Naive B cell (primary cell): ENCODE measurements around the gene MGLL. TPM values are rescaled to one million over a fixed set of nuclear protein-coding genes. Genes with fewer than 3 reads are reported as not detected.
A peak's percentile ranks its signal among the peaks of the same experiment; 100 is the strongest.

ENCODE experiments used
- ATAC-seq, 2 donors: fragments of 150-1000 bp; cut with Tn5 transposase; 2 replicates each; pipeline ENCODE4 v1.10.0; 2021; ENCODE audit warnings: low read depth in 2 of 2, mild to moderate bottlenecking in 2 of 2, moderate library complexity in 2 of 2
- DNase-seq: peaks from one replicate; pipeline ENCODE4 v3.0.0; 2022
- H3K27ac Mint-ChIP-seq, 6 donors: one replicate each; pipeline ENCODE4 v1.8.0; 2020 to 2022; ENCODE audit warnings: mild to moderate bottlenecking in 6 of 6, mixed read lengths in 6 of 6, moderate library complexity in 5 of 6, inconsistent platforms in 2 of 6
- H3K27me3 Mint-ChIP-seq, 3 donors: one replicate each; pipeline ENCODE4 v1.8.0; 2021 to 2022; ENCODE audit warnings: mixed read lengths in 3 of 3, mild to moderate bottlenecking in 1 of 3
- H3K36me3 Mint-ChIP-seq, 2 donors: one replicate each; pipeline ENCODE4 v1.8.0; 2020 to 2022; ENCODE audit warnings: mixed read lengths in 2 of 2, inconsistent platforms in 1 of 2, mild to moderate bottlenecking in 1 of 2
- H3K4me1 Mint-ChIP-seq, 3 donors: one replicate each; pipeline ENCODE4 v1.8.0; 2020 to 2022; ENCODE audit warnings: mixed read lengths in 3 of 3, inconsistent platforms in 1 of 3, mild to moderate bottlenecking in 1 of 3, moderate library complexity in 1 of 3
- H3K4me3 Mint-ChIP-seq, 8 donors: one replicate each; pipeline ENCODE4 v1.8.0; 2020 to 2022; ENCODE audit warnings: mild to moderate bottlenecking in 8 of 8, mixed read lengths in 8 of 8, moderate library complexity in 8 of 8, inconsistent platforms in 2 of 8
- H3K9me3 Mint-ChIP-seq, 7 donors: one replicate each; pipeline ENCODE4 v1.8.0; 2020 to 2022; ENCODE audit warnings: mixed read lengths in 7 of 7, mild to moderate bottlenecking in 5 of 7, inconsistent platforms in 2 of 7, moderate library complexity in 1 of 7
- polyA plus RNA-seq, 6 donors: library from polyadenylated mRNA; unstranded; fragments of 300-500 nt; fragmentation: Illumina TruSeq; gene quantifications; one replicate each; pipeline ENCODE4 v1.2.3, GENCODE V29; 2021; ENCODE audit warnings: low read depth in 6 of 6

The MGLL gene
- 1 to 10 TPM in 3 of 6 donors, under 1 TPM in 2, not detected in 1; 0.40 to 3.6 (median 1.3) TPM for polyA plus RNA-seq

- no peak for DNase-seq
- peaks cover 8 to 15% (median 14%) of the 10 kb centered on the region in 3 donors for H3K4me1 Mint-ChIP-seq
- peaks cover 34 to 66% (median 60%) of the 10 kb centered on the region in 3 donors for H3K27me3 Mint-ChIP-seq
- H3K27ac Mint-ChIP-seq: peak within 1 kb of the TSS in 1 of 6 donors; percentile 51
- peaks cover 0 to 10% (median 2%) of the 10 kb centered on the region in 7 donors for H3K9me3 Mint-ChIP-seq
- no peak for ATAC-seq
- peaks cover 7 to 11% of the 10 kb centered on the region in 2 donors for H3K36me3 Mint-ChIP-seq
- H3K4me3 Mint-ChIP-seq: peak within 1 kb of the TSS; percentile 74 to 92 (median 82)
Observed at GRCh38 chr3:127822041-127822681, at the start of gene MGLL. MGLL (minus strand) TSS chr3:127822515; CDS start chr3:127822318, 197 bp downstream.

DNA sequence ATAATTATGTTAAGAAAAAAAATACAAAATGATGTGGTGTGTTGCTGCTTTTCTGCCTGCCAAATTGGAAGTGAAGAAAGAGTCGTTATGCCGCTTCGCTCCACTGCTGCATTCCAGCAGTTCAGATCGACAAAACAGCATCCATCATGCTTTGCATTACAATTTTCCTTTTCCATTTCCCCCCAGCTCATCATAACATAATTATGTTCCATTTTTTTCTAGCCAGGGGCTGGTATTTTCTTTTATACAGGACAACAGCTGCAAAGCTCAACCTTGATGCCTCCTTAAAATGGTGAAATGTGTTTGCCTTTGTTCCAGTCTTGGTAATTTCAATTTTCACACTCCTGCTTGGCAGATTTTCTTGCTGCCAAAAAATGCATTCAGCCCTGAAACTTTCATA, 47.8 kb upstream of the MGLL start:
- peaks cover 0 to 3% (median 0%) of the 10 kb centered on the region in 7 donors for H3K9me3 Mint-ChIP-seq
- no peak overlapping the region for H3K27ac Mint-ChIP-seq
- ATAC-seq (no peak), DNase-seq (no peak)
- no peaks in the 10 kb centered on the region for H3K36me3 Mint-ChIP-seq
- peaks cover 0 to 4% (median 0%) of the 10 kb centered on the region in 3 donors for H3K27me3 Mint-ChIP-seq
- no peaks in the 10 kb centered on the region for H3K4me1 Mint-ChIP-seq
- no peak overlapping the region for H3K4me3 Mint-ChIP-seq

DNA sequence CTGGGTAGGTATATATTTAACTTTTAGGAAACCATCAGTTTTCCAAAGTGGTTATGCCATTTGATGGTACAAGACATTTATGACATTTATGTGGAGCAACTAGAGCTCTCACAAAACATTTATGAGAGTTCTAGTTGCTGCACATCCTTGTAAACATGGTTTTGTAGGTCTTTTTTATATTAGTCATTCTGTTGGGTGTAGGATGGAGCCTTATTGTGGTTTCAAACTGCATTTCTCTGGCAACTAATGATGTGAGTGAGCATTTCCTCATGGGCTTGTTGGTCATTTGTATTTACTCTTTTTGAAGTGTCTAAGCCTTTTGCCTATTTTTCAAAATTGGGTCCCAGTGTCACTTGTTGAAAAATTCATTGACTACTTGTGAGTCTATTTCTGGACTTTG, 45.7 kb upstream of the MGLL start:
- Mint-ChIP-seq H3K27me3 (no peaks in the 10 kb centered on the region), H3K4me1 (no peaks in the 10 kb centered on the region)

GRCh38 chr3:127867412-127867811, 45.1 kb upstream of the MGLL start:
- ATAC-seq: no peak
- peaks cover 0 to 3% (median 0%) of the 10 kb centered on the region in 7 donors for H3K9me3 Mint-ChIP-seq
- no peak for DNase-seq
- no peaks in the 10 kb centered on the region for H3K27me3 Mint-ChIP-seq
- no peaks in the 10 kb centered on the region for H3K36me3 Mint-ChIP-seq
- H3K27ac Mint-ChIP-seq: no peak overlapping the region
- H3K4me1 Mint-ChIP-seq: no peaks in the 10 kb centered on the region
- H3K4me3 Mint-ChIP-seq: no peak overlapping the region

More for the DNA sequence above, 45.7 kb upstream of the MGLL start:
- no peak overlapping the region for H3K27ac Mint-ChIP-seq
- peaks cover 0 to 3% (median 0%) of the 10 kb centered on the region in 7 donors for H3K9me3 Mint-ChIP-seq
- no peak for DNase-seq
- H3K36me3 Mint-ChIP-seq: no peaks in the 10 kb centered on the region
- H3K4me3 Mint-ChIP-seq: no peak overlapping the region
- ATAC-seq: no peak

- peaks cover 0 to 3% (median 0%) of the 10 kb centered on the region in 7 donors for H3K9me3 Mint-ChIP-seq
- H3K27me3 Mint-ChIP-seq: no peaks in the 10 kb centered on the region
- no peaks in the 10 kb centered on the region for H3K4me1 Mint-ChIP-seq
- ATAC-seq (no peak), DNase-seq (no peak)
- no peak overlapping the region for H3K27ac Mint-ChIP-seq
- H3K36me3 Mint-ChIP-seq: no peaks in the 10 kb centered on the region
- no peak overlapping the region for H3K4me3 Mint-ChIP-seq
Observed at GRCh38 chr3:127865941-127866340, 43.6 kb upstream of the MGLL start.

DNA sequence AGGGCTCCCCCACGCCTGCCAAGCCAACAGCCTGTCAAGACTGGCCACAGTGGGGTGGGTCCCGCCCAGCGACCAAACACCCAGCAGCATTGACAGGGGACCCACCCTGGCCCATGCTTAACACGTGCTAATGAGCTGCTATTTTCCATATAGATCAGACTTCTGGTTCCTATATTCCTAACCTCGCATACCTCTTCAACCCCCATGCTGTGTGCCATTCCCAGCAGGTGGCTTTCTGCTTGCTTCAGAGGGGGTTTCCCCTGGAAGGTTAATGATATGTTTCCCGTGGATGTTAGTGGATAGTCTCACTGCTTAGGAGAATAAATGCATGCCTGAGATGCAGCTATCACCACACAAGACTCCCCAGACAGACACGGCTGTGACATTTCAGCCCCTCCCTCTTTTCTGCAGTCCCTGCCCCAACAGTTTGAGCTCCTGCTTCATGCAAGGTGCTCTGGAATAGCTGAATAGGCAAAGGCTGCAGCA, 37.9 kb upstream of the MGLL start:
- no peaks in the 10 kb centered on the region for H3K9me3 Mint-ChIP-seq
- ATAC-seq: no peak

DNA sequence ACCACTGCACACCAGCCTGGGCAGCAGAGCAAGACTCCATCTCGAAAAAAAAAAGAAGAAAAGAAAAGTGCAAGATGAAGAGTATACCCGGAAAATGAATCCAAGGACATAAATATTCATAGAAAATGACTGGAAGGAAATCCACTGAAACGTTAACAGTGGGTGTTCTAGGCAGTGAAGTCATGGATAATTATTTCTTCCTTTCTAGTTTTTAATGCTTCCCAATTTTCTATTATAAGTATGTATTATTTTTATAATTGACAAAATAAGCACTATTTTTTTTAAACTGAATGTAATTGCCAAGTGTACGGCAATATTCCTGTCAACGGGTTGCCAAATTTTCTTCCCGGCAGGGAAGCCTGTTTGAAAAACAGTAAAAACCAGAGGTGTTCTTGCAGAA, 37.4 kb upstream of the MGLL start:
- Mint-ChIP-seq H3K36me3 (no peaks in the 10 kb centered on the region), H3K9me3 (no peaks in the 10 kb centered on the region), H3K27me3 (no peaks in the 10 kb centered on the region), H3K27ac (no peak overlapping the region), H3K4me1 (no peaks in the 10 kb centered on the region), H3K4me3 (no peak overlapping the region)
- no peak for DNase-seq
- ATAC-seq: no peak

More for the DNA sequence above, 37.9 kb upstream of the MGLL start:
- DNase-seq: no peak
- no peaks in the 10 kb centered on the region for H3K4me1 Mint-ChIP-seq
- H3K4me3 Mint-ChIP-seq: no peak overlapping the region
- H3K27me3 Mint-ChIP-seq: no peaks in the 10 kb centered on the region
- H3K27ac Mint-ChIP-seq: no peak overlapping the region
- no peaks in the 10 kb centered on the region for H3K36me3 Mint-ChIP-seq

- H3K36me3 Mint-ChIP-seq: no peaks in the 10 kb centered on the region
- no peak overlapping the region for H3K27ac Mint-ChIP-seq
- no peaks in the 10 kb centered on the region for H3K4me1 Mint-ChIP-seq
- ATAC-seq (no peak), DNase-seq (no peak)
- no peaks in the 10 kb centered on the region for H3K9me3 Mint-ChIP-seq
- H3K27me3 Mint-ChIP-seq: peaks cover 0 to 1% (median 0%) of the 10 kb centered on the region in 3 donors
- H3K4me3 Mint-ChIP-seq: no peak overlapping the region
Observed at GRCh38 chr3:127858937-127859336, 36.6 kb upstream of the MGLL start.

DNA sequence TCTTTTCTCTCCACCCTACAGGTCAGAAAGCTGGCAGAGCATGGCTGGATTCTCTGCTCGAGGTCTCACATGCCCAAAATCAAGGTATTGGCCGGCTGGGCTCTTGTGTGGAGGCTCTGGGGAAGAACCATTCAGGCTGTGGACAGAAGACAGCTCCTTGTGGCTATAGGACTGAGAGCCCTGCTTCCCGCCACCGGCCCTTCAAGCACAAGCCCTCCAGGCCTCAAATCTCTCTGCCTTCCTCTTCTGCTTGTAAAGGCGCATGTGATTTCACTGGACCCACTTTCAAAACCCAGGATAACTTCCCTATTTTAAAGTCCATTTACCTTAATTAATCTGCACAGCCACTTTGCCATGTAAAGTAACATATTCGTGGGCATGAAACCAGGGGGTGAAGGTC, 36.2 kb upstream of the MGLL start:
- ATAC-seq (no peak), DNase-seq (no peak)
- Mint-ChIP-seq H3K27me3 (peaks cover 0 to 5% (median 0%) of the 10 kb centered on the region in 3 donors), H3K27ac (no peak overlapping the region), H3K4me1 (no peaks in the 10 kb centered on the region), H3K36me3 (no peaks in the 10 kb centered on the region), H3K9me3 (peaks cover 0 to 1% (median 0%) of the 10 kb centered on the region in 7 donors), H3K4me3 (no peak overlapping the region)

DNA sequence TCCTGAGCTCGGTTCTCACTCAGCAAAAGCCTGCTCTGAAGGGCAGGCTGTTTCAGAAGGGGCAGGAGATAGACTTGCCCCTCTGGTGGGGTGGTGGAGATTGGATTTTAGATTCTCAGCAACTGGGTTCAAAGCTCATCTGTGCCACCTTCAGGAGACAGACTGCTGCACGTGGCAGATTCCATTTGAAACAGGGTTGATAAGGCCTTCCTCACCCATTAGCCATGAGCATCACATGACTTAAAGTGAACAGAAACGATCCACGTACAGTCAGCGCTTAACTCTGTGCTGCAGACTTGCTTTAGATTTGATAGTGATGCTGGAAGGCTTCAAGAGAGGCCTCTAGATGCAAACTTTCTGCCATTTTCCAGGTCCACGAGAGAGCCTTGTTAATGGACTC, 35.0 kb upstream of the MGLL start:
- H3K27me3 Mint-ChIP-seq: peaks cover 0 to 5% (median 0%) of the 10 kb centered on the region in 3 donors
- H3K27ac Mint-ChIP-seq: no peak overlapping the region
- no peak overlapping the region for H3K4me3 Mint-ChIP-seq
- no peak for DNase-seq
- ATAC-seq: no peak
- H3K36me3 Mint-ChIP-seq: no peaks in the 10 kb centered on the region
- H3K4me1 Mint-ChIP-seq: no peaks in the 10 kb centered on the region
- peaks cover 0 to 1% (median 0%) of the 10 kb centered on the region in 7 donors for H3K9me3 Mint-ChIP-seq

DNA sequence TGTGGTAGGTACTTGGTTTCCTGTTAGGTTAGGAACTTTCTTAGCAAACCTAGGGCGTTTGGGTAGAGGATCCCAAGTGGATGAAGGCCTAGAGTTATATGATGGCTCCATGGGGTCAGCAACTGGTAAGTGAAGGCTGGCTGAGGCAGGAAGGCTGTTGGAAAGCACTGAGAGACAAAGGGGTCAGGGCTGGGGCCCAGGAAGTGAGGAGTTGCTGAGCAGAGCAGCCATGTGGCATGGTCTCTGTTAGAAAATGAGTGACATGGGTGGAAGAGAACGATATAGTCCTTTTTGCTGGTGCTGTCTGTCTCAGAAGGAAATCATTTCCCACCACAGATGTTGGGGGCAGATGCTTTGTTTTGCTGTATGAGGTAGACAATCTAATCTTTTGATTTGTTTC, 34.5 kb upstream of the MGLL start:
- H3K4me3 Mint-ChIP-seq: no peak overlapping the region
- H3K27me3 Mint-ChIP-seq: peaks cover 0 to 5% (median 0%) of the 10 kb centered on the region in 3 donors
- DNase-seq (no peak), ATAC-seq (no peak)
- H3K9me3 Mint-ChIP-seq: peaks cover 0 to 1% (median 0%) of the 10 kb centered on the region in 7 donors
- no peak overlapping the region for H3K27ac Mint-ChIP-seq
- H3K4me1 Mint-ChIP-seq: no peaks in the 10 kb centered on the region
- no peaks in the 10 kb centered on the region for H3K36me3 Mint-ChIP-seq

GRCh38 chr3:127855246-127855645, 32.9 kb upstream of the MGLL start:
- no peaks in the 10 kb centered on the region for H3K36me3 Mint-ChIP-seq
- ATAC-seq: no peak
- DNase-seq: no peak
- no peaks in the 10 kb centered on the region for H3K4me1 Mint-ChIP-seq
- H3K27ac Mint-ChIP-seq: no peak overlapping the region
- H3K27me3 Mint-ChIP-seq: peaks cover 0 to 5% (median 0%) of the 10 kb centered on the region in 3 donors
- H3K4me3 Mint-ChIP-seq: no peak overlapping the region
- H3K9me3 Mint-ChIP-seq: peaks cover 0 to 1% (median 0%) of the 10 kb centered on the region in 7 donors

DNA sequence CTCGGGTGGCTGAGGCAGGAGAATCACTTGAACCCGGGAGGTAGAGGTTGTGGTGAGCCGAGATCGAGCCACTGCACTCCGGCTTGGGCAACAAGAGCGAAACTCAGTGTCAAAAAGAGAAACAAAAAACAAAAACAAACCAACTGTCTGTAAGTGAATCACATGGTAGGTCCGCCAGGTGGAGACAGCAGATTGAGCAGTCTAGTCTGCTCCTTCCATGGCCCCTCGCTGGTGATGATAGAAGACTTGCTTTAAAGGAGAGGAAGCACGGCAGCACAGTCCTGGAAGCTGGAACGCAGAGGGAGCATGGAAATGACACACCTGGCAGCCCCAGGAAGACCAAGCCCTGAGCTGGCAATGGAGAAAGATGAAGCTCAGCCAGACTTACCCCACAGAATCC, 31.4 kb upstream of the MGLL start:
- Mint-ChIP-seq H3K36me3 (no peaks in the 10 kb centered on the region), H3K4me3 (no peak overlapping the region), H3K4me1 (no peaks in the 10 kb centered on the region), H3K27ac (peak overlapping the region in 1 of 6 donors; percentile 17), H3K27me3 (peaks cover 0 to 5% (median 0%) of the 10 kb centered on the region in 3 donors), H3K9me3 (peaks cover 0 to 1% (median 0%) of the 10 kb centered on the region in 7 donors)
- DNase-seq: no peak
- no peak for ATAC-seq

GRCh38 chr3:127851899-127852298, 29.6 kb upstream of the MGLL start:
- no peaks in the 10 kb centered on the region for H3K4me1 Mint-ChIP-seq
- no peak overlapping the region for H3K4me3 Mint-ChIP-seq
- no peak overlapping the region for H3K27ac Mint-ChIP-seq
- no peak for DNase-seq
- ATAC-seq: no peak
- peaks cover 0 to 5% (median 0%) of the 10 kb centered on the region in 3 donors for H3K27me3 Mint-ChIP-seq
- no peaks in the 10 kb centered on the region for H3K36me3 Mint-ChIP-seq
- H3K9me3 Mint-ChIP-seq: peaks cover 0 to 1% (median 0%) of the 10 kb centered on the region in 7 donors
